NCI-H345 (cell line): Measurements from ENCODE around the gene BEX2.
"Not testable (repeated sequence)": the region's sequence is repeated elsewhere in the genome, so short reads cannot be mapped to it uniquely, and the experiment has no call there.

ENCODE experiments used
- DNase-seq: peaks from one replicate; lab custom pipeline; 2025; lab: John Stamatoyannopoulos, UW

Gene BEX2

DNA sequence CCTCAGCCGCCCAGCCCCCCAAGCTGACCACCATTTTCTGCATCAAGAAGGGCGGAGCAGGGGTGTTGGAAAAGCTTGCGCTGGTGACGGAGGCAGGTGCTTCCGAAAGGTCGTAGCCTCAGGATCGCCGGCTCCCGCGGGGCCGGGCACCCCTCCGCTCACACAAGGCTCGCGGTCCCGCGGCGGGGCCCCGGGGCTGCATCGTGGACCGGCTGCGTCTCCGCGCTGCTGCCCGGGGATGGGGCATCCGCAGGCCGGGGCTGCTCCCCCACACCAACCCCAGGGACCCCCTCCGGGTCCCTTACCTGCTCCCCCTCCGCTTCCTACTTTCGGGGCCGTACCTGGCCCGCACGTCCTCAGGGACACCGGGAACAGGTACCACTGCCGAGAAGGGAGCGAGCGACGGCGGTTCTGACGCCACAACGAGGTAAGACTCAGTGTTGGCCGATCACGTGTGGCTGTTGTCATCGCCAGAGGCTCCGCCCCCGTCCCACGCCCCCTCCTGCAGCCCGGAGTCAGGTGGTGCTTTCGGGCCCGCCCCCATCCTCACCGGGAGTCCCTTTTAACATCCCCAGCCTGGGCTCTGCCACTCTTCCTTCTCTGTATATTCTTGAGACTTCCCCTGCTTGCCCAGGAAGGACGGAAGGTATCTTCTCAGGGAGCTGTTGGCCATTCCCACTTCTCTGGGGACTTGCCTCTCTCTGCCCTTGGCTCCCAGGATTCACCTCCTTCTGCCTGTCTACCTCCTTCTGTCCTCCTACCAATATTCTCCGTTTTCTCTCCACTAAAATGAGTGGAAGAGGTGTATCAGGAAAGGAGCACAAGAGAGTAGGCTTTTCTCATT, at the start of gene BEX2:
TSS of gene BEX2 (minus strand) at position 436 of the 844 bp plus-strand sequence. CDS start 1,014 bp downstream, outside the sequence.
- DNase-seq = peak; percentile 86

DNA sequence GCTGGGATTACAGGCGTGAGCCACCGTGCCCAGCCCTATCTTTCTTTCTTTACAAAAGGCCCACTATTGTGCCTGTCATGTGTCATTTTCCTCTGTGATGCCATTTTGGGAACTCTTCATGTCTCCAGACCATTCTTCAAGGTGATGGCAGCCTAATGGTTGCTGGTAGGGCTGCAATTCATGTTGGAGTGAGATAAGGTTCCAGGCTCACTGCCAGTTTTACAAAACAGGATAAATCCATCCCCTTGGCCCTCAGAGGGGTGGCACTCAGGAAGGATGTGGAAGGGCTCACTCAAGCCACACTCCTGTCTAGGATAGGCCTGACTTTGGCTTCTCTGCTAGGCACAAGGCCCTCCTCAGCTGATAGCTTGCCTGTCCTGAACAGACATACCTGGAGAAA, 49.3 kb upstream of the BEX2 start:
- no peak for DNase-seq

GRCh38 chrX:103359605-103360004, 48.8 kb upstream of the BEX2 start:
- DNase-seq = not testable (repeated sequence)

DNA sequence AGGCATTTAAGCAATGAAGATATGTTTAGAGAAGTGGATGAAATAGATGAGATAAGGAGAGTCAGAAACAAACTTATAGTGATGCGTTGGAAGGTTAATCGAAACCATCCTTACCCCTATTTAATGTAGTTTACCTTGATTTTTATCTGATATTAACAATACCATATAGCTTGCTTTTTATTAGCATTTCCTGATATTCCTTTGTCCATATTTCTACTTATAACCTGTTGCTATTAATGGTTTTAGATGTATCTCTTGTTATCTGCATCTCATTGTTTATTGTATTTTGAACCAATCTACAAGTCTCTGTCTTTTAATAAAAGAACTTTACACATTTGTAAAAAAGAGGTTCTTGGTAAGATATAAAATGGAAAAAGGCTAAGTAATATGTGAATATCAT, 47.1 kb upstream of the BEX2 start:
- no peak for DNase-seq

DNA sequence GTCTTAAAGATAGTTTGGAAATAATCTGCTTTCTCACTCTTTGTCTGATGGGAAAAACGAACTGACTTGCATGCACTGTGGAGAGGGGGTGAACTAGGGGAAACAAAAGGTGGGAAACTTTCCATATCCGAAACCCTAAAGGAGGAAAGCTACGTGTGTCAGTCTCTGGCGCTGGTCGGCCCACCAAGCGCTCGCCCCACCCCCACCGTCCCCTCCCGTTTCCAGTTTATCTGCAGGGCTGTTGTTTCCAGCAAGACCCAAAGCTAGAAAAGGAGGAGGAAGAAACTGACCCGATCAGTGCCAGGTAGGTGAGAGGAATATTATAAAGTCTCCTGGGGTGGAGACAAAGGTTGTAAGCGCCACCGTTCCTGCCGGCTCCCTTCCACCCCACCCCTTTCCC, 46.1 kb upstream of the BEX2 start:
- DNase-seq = peak; percentile 8

GRCh38 chrX:103356130-103356798, 45.5 kb upstream of the BEX2 start, which contains the start of gene TCEAL9:
TSS of gene TCEAL9 (plus strand) at chrX:103356506. CDS start at chrX:103357685, 1,179 bp downstream.
- peak; percentile 77 for DNase-seq

DNA sequence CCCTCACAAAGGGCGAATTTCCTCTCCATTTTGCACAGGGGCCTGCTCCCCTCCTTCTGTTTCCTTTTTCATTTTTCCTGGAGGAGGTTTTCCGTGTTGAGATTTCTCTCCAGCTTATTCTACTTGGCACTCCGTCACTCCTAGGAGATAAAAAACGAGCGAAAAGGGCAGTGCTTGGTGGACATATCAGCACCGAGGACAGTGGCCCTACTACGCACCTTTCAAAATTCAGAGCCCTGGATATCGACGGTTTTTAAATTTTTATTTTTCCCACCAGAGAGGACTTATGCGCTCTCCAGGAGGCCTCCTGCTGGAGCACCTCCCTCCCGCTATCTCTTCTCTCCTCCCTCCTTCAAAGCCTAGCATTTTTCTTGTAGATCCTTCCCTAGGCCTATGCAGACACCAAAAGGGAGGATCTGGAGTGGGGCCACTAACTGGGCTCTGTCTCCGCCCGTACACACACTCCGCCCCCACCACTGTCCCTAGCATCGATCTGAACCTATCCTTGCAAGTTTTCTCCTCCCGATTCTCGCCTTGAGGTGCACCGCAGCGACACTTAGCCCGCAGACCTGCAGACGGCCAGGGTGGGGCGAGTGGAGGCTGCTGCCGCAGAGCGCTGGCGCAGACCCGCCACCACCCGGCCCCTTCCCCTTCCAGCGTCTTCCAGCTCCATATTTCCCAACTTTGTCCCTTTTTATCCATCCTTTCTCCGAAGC, 37.0 kb upstream of the BEX2 start:
- no peak for DNase-seq

DNA sequence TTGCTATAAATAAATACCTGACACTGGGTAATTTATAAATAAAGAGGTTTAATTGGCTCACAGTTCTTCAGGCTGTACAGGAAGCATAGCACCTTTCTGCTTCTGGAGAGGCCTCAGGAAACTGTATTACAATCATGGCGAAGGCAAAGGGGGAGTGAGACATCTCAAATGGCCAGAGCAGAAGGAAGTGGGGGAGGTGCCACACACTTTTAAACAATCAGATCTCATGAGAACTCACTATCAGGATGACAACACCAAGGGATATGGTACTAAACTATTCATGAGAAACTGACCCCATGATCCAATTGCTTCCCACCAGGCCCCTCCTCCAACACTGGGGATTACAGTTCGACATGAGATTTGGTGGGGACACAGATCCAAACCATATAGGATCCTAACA, 33.8 kb upstream of the BEX2 start:
- DNase-seq = no peak

DNA sequence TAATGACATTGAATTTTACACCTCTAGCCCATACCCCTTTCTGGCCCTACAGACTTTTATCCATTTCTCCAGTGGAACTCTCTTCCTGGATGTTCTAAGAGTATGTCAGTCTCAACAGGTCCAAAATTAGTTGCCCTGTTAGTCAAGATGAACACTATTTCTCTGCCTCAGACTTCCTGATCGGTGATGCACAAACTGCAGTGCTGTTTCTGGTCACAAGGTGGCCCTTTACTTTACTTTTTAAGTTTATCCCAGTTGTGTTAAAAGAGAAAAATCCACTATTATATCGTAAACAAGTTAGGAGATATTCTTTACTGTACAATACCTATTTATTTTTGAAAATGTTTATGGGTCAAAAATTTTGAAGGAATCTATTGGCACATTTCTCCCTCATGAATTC, 32.3 kb upstream of the BEX2 start:
- peak; percentile 1 for DNase-seq

- DNase-seq = no peak
These were observed 27.9 kb upstream of the BEX2 start for GRCh38 chrX:103338663-103339062.

GRCh38 chrX:103330681-103331288, 20.0 kb upstream of the BEX2 start:
- DNase-seq = no peak

DNA sequence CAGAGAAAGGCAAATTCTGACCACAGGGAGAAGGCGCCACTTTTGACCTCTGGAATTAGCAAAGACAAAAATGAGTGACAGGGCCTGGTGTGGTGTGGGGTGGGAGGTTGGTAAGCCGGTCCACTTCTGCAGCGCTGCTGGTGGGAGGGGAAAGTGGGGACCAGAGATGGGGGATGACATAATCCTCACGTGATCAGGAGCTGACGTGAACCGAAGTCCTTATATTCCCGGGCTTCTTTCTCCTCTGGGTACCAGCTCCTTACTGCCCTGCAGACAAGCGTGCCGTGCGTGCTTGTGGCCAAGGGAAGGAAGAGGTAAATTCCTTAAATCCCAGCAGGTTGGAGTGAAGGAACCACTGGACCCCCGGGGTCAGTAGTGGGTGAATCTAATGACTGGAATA, 19.2 kb upstream of the BEX2 start, which contains the start of gene TCEAL7:
TSS of gene TCEAL7 (plus strand) at position 249 of the 400 bp plus-strand sequence. CDS start 1,165 bp downstream, outside the sequence.
- DNase-seq = no peak

GRCh38 chrX:103311399-103311780, 600 bp upstream of the BEX2 start:
- DNase-seq = no peak

DNA sequence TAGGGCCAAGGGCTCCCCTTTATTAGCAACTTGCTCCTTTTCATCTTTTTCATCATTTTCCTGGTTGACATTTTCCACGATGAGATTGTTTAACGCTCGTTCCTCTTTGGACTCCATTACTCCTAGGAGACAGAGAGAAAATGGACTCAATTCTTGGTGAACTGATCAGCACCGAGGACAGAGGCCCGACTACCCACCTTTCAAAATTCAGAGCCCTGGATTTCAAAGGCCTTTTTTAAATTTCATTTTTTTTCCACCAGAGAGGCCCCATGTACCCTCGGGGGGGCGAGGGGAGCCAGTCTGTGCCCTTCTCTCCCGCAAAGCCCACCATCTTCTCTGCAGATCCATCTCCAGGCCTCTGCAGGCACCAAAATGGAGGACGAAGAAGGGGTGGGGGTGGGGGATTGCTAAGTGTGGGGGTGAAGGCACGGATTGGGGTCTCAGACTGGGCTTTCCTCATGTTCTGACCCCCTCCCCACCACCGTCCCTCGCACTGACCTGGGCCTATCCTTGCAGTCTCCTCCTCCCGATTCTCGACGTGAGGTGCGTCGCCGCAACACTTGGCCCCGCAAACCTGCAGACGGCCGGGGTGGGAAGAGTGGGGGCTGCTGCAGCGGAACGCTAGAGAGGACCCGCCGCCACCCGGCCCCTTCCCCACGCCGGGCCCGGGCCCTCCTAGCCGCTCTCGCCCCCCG, 783 bp downstream of the BEX2 start:
- no peak for DNase-seq

DNA sequence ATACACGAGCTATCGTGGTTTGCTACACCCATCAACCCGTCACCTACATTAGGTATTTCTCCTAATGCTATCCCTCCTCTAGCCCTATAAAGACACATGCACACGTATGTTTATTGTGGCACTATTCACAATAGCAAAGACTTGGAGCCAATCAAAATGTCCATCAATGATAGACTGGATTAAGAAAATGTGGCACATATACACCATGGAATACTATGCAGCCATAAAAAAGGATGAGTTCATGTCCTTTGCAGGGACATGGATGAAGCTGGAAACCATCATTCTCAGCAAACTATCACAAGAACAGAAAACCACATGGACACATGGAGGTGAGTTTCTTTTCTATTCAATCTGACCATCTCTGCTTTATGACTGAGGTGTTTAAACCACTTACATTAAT, 5.1 kb downstream of the BEX2 start:
- DNase-seq = not testable (repeated sequence)

DNA sequence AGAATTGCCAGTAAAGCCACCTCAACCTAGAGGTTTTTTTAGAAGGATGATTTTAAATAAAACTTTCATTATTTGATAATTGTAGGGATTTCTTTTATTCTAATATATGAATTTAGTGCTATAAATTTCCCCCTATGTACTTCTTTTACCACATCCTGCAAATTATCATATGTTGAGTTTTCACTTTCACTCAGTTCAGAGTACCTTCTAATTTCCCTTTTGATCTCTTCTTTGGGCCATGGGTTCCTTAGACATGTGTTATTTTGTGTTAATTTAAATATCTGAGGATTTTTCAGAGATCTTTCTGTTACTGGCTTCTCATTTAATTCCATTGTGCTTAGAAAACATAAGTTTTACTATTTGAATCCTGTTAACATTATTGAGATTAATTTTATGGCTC, 6.1 kb downstream of the BEX2 start:
- no peak for DNase-seq

DNA sequence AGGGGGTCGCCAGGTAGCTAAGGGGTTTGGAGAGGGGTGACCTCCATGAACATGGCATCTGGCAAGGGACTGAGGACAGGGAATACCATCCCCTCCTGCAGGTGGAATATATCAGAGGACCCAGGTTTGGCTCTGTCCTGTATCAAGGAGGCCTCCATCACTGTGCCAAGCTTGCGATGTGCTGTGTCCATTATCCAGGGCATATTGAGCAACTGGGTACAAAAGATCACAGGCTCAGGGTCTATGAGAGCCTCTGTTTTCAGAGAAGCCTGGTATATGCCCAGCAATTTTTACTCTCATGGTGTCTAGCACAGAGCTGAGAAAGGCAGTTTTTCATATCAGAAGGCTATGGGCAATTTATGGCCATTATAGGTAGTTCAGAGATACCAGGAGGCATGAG, 17.7 kb downstream of the BEX2 start:
- DNase-seq = no peak

- no peak for DNase-seq
These were observed 31.2 kb downstream of the BEX2 start for GRCh38 chrX:103279624-103280023.

GRCh38 chrX:103276581-103277002, 34.2 kb downstream of the BEX2 start, which contains the start of gene TCEAL5:
TSS of gene TCEAL5 (minus strand) at chrX:103276750. CDS start at chrX:103274563, 2,187 bp downstream.
- no peak for DNase-seq

DNA sequence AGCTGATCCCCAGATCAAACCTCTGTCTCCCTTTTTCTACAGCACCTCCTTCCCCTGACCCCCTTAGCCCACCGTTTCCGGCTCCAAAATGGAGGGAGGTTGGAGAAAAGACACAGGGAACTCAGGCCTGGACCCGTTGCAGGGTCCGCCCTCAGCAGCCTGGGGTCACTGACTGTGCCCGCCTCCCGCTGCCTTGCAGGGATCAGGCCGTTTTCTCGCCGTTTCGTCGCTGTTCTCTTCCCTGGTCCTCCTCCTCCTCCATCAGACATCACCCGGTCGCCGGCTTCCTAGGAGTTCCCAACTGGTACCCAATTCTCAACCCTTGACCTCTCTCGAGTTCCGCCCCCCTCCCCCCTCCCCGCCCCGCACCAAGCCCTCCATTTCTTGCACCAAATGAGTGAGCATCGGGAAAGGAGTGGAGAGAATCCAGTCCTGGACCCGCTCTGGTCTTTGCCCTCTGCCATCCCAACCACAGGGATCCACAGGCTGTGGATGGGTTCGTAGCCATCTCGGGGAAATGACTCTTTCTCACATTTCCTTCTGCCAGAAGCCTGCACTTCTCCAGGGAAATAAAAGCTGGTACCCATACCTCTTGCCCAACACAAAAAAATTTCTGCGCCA, 34.7 kb downstream of the BEX2 start:
- no peak for DNase-seq

DNA sequence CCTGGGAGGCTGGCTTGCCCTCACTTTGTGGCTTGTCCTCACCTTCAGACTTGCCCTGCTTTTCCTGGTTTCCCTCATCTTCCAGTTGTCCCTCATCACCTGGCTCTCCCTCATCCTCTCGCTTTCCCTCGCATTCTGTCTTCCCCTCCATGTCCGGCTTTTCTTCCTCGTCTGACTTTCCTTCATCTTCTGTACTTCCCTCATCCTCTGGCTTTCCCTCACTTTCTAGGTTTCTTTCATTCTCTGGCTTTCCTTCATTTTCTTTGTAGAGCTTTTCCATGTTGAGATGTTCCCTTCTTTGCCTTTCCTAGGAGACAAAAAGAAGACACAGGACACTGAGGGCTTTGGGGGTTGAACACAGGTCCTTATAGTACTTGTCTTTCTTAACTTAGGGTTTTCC, 36.5 kb downstream of the BEX2 start:
- no peak for DNase-seq
